Esophagus muscularis mucosa (tissue), 4 donors: ENCODE measurements around the gene STRN. TPM values are rescaled to one million over a fixed set of nuclear protein-coding genes. Genes with fewer than 3 reads are reported as not detected.
"Not testable (repeated sequence)": the region's sequence is repeated elsewhere in the genome, so short reads cannot be mapped to it uniquely, and the experiment has no call there.

Source experiments
- DNase-seq: peaks from one replicate; pipeline ENCODE4 v3.0.0-alpha.2; 2017; ENCODE audit errors: extremely low spot score
- H3K27ac ChIP-seq, 4 donors: fragments of 200-600 bp; sonication (generic); replicated peaks in 1 of 4; 1 replicate in 3 of 4; 2 replicates in 1 of 4; pipeline ENCODE4 v1.5.1; 2016 to 2019; ENCODE audit warnings: mild to moderate bottlenecking in 1 of 4
- H3K27me3 ChIP-seq, 4 donors: fragments of 200-600 bp; sonication (generic); one replicate each; pipeline versions ENCODE4 v1.5.1 to v1.6.0; 2016 to 2019
- H3K36me3 ChIP-seq, 4 donors: fragments of 200-600 bp; sonication (generic); one replicate each; pipeline ENCODE4 v1.5.1; 2016 to 2019
- H3K4me1 ChIP-seq, 4 donors: fragments of 200-600 bp; sonication (generic); one replicate each; pipeline ENCODE4 v1.5.1; 2016 to 2019
- H3K4me3 ChIP-seq, 4 donors: fragments of 200-600 bp; sonication (generic); 1 replicate in 2 of 4; 2 replicates in 2 of 4; pipeline ENCODE4 v1.5.1; 2016 to 2019; ENCODE audit warnings: mild to moderate bottlenecking in 4 of 4, moderate library complexity in 1 of 4
- H3K9me3 ChIP-seq, 4 donors: fragments of 200-600 bp; sonication (generic); 1 replicate in 3 of 4; 2 replicates in 1 of 4; pipeline ENCODE4 v1.5.1; 2016 to 2019
- EP300 ChIP-seq: sonication (generic); formaldehyde crosslinking; IDR thresholded peaks from one replicate; pipeline ENCODE4 v1.6.1; 2017; ENCODE audit warnings: antibody characterized with exemption
- POLR2A ChIP-seq: fragments of 450-650 bp; IDR thresholded peaks from one replicate; pipeline ENCODE4 v1.6.1; 2017; ENCODE audit warnings: antibody characterized with exemption, moderate library complexity, mild to moderate bottlenecking, low read depth
- POLR2AphosphoS5 ChIP-seq, 2 donors: sonication (generic); formaldehyde crosslinking; IDR thresholded peaks; one replicate each; pipeline ENCODE4 v1.6.1; 2017; ENCODE audit warnings: antibody characterized with exemption in 2 of 2
- WGBS: methylation state at CpG from one replicate; pipeline ENCODE4 v1.1.5; 2018; 5-methylcytosine and 5-hydroxymethylcytosine counted together
- intact Hi-C: fragments of 100-400 bp; cut with DNase I; formaldehyde crosslinking; loops from one replicate; pipeline ENCODE4 v1.15.1; 2023
- total RNA-seq, 4 donors: library from RNA; depleted of rRNA; stranded (reverse); fragments of >200 nt; gene quantifications; one replicate each; pipeline versions ENCODE4 v1.1.0 to v1.2.1, GENCODE V29; 2016
- TF ChIP-seq, protein P1 (sequence below), 3 experiments: fragments of 200-600 bp in 2 of 3; fragments of 450-650 bp in 1 of 3; sonication (generic) in 2 of 3; IDR thresholded peaks; one replicate each; pipeline ENCODE4 v1.5.1; 2017 to 2019; ENCODE audit warnings: antibody characterized with exemption in 3 of 3, mild to moderate bottlenecking in 2 of 3, moderate library complexity in 1 of 3

The STRN gene
- total RNA-seq, 4 donors from 2014 or later, result 17.6 to 21.8 (median 20.0) TPM

DNA sequence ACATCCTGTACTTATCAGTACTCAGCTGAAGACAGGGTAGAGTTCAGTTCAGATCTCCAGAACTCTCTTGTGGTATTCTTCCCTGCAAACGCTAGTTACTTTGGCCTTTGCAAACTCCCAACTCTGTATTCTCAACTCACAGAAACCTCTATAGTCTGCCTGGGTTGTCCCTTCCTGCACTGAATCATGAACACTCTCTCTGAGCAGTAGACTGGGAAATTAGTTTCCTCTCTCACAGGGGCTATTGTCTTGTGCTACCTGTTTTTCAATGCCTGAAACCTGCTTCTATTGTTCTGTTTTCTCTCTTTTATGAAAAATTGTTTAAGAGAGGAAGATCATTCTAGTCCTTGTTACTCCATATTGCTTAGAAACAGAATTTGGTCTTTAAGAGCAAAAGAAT, 135.2 kb downstream of the STRN start:
- no peak overlapping the region for H3K27ac ChIP-seq
- no peaks in the 10 kb centered on the region for H3K36me3 ChIP-seq
- H3K4me3 ChIP-seq, result no peak overlapping the region
- no peaks in the 10 kb centered on the region for H3K9me3 ChIP-seq
- H3K27me3 ChIP-seq, result peaks cover 0 to 3% (median 0%) of the 10 kb centered on the region in 4 donors
- H3K4me1 ChIP-seq, result no peaks in the 10 kb centered on the region
- TF ChIP-seq POLR2AphosphoS5 (IDR thresholded peaks at IDR 0.05) (no peak), POLR2A (no peak), EP300 (no peak)
- TF ChIP-seq, protein P1, sequence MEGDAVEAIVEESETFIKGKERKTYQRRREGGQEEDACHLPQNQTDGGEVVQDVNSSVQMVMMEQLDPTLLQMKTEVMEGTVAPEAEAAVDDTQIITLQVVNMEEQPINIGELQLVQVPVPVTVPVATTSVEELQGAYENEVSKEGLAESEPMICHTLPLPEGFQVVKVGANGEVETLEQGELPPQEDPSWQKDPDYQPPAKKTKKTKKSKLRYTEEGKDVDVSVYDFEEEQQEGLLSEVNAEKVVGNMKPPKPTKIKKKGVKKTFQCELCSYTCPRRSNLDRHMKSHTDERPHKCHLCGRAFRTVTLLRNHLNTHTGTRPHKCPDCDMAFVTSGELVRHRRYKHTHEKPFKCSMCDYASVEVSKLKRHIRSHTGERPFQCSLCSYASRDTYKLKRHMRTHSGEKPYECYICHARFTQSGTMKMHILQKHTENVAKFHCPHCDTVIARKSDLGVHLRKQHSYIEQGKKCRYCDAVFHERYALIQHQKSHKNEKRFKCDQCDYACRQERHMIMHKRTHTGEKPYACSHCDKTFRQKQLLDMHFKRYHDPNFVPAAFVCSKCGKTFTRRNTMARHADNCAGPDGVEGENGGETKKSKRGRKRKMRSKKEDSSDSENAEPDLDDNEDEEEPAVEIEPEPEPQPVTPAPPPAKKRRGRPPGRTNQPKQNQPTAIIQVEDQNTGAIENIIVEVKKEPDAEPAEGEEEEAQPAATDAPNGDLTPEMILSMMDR (IDR thresholded peaks at IDR 0.05), result no peak
- WGBS, result 77% methylated on average over 1 of the region's 1 CpG
- intact Hi-C loops, result no loop called here
- DNase-seq, result no peak

DNA sequence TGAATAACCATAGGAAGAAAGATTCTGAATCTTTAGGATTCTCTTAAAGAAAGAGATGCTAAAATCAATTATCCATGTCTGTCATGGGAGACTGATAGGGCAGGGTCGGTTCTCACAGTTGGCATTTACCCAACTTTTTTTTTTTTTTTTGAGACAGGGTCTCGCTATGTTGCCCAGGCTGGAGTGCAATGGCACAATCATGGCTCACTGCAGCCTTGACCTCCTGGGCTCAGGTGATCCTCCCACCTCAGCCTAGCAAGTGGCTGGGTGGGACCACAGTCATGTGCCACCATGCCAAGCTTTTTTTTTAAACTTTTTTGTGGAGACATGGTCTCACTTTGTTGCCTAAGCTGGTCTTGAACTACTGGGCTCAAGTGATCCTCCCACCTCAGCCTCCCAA, 141.7 kb downstream of the STRN start:
- H3K4me1 ChIP-seq, DNase-seq, intact Hi-C loops, H3K9me3 ChIP-seq, H3K27ac ChIP-seq, H3K4me3 ChIP-seq, H3K27me3 ChIP-seq, H3K36me3 ChIP-seq: not testable (repeated sequence)
- WGBS, result 55% methylated on average over 2 of the region's 2 CpGs

DNA sequence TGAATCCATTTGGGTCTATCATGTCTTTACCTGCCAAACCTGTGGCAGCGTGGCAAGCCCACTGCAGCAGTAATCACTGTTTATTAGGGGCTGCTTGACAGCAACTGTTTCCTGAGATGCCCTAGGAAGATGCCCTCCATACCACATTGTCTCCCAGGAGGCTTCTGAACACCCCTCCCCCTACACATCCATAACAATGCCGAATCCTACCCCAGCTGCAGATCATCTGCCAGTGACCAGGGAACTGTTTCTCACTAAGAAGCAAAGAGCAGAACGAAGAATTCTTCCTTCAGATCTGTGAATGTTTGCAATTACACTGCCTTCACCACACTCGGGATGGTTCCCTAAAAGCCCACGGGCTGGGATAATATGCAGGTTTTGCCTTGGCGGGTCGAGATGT, 142.1 kb downstream of the STRN start:
- Histone ChIP-seq H3K4me3 (no peak overlapping the region), H3K27me3 (no peaks in the 10 kb centered on the region), H3K9me3 (no peaks in the 10 kb centered on the region), H3K36me3 (no peaks in the 10 kb centered on the region), H3K4me1 (no peaks in the 10 kb centered on the region), H3K27ac (no peak overlapping the region)
- TF ChIP-seq EP300 (no peak), POLR2A (no peak), POLR2AphosphoS5 (IDR thresholded peaks at IDR 0.05) (no peak)
- TF ChIP-seq, protein P1 (IDR thresholded peaks at IDR 0.05), result no peak
- DNase-seq, result no peak
- intact Hi-C loops, result no loop called here
- WGBS, result 53% methylated on average over 7 of the region's 7 CpGs

DNA sequence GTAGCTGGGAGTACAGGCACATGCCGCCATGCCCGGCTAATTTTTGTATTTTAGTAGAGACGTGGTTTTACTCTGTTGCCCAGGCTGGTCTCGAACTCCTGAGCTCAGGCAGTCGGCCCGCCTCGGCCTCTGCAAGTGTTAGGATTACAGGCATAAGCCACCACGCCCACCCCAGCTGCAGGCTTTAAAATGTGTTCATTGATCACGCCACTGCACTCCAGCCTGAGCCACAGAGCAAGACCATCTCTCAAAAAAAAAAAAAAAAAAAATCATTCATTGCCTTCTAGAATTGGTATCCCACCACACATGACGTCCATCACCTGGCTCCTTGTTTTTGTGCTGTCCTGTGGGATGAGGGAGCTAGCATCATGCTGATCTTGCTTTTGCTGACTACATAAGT, 142.5 kb downstream of the STRN start:
- Histone ChIP-seq H3K4me1 (no peaks in the 10 kb centered on the region), H3K36me3 (no peaks in the 10 kb centered on the region), H3K9me3 (no peaks in the 10 kb centered on the region), H3K27me3 (no peaks in the 10 kb centered on the region), H3K4me3 (no peak overlapping the region), H3K27ac (no peak overlapping the region)
- TF ChIP-seq EP300, result no peak
- TF ChIP-seq, protein P1 (IDR thresholded peaks at IDR 0.05), result no peak
- no peak for TF ChIP-seq POLR2A
- TF ChIP-seq POLR2AphosphoS5 (IDR thresholded peaks at IDR 0.05), result no peak
- intact Hi-C loops, result no loop called here
- DNase-seq, result no peak
- WGBS, result 80% methylated on average over 10 of the region's 10 CpGs

DNA sequence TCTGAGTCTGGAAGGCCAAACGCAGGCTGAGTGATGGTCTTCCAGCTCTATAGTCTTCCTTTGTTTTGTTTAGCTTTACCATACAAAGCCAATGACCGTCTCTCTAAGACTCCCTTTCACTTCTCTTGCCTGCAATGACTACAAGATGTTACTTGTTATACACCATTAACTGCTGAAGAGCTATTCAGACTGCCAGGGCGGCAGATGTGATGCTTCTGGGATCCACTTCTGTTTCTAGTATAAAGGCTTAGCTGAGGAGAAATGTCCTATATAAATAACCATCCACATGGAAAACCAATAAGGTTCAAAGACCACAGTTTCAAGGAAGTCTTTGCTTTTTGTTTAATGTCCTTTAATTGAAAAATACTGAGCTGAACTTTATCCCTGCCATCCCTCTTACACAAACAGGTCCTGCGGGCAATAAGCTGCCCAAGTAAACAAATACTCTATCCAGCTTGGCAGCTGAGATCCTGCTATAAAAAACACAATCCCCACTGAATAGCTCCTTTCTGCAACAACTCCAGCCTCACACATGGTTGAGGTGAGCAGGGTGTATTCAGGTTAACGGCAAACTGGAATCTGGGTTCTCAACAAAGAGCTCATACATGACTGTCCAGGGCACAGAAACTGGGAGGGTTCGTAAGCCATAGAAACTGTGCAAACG, 145.3 kb downstream of the STRN start:
- Histone ChIP-seq H3K36me3 (no peaks in the 10 kb centered on the region), H3K27me3 (no peaks in the 10 kb centered on the region), H3K4me3 (no peak overlapping the region), H3K9me3 (no peaks in the 10 kb centered on the region), H3K27ac (no peak overlapping the region), H3K4me1 (no peaks in the 10 kb centered on the region)
- intact Hi-C loops, result no loop called here
- 76% methylated on average over 7 of the region's 7 CpGs for WGBS
- DNase-seq, result no peak
- TF ChIP-seq EP300, result no peak
- TF ChIP-seq, protein P1 (IDR thresholded peaks at IDR 0.05), result no peak
- no peak for TF ChIP-seq POLR2AphosphoS5 (IDR thresholded peaks at IDR 0.05)
- no peak for TF ChIP-seq POLR2A
